Chondrocyte (in vitro differentiated cells): ENCODE data around the gene PAX5. TPM values are rescaled to one million over a fixed set of nuclear protein-coding genes. Genes with fewer than 3 reads are reported as not detected.

ENCODE experiments used
- DNase-seq: peaks from one replicate; pipeline ENCODE4 v3.0.0; 2021; ENCODE audit warnings: mixed read lengths, low spot score
- H3K27ac Mint-ChIP-seq: one replicate; pipeline ENCODE4 v1.8.0; 2021; ENCODE audit warnings: mild to moderate bottlenecking, moderate library complexity, mixed read lengths; ENCODE audit not compliant: unreplicated experiment
- H3K27me3 Mint-ChIP-seq: 2 replicates; pipeline ENCODE4 v1.8.0; 2021; ENCODE audit warnings: low read depth, mixed read lengths
- H3K36me3 Mint-ChIP-seq: 2 replicates; pipeline ENCODE4 v1.8.0; 2021; ENCODE audit warnings: low read depth, mixed read lengths
- H3K4me1 Mint-ChIP-seq: 2 replicates; pipeline ENCODE4 v1.8.0; 2021; ENCODE audit warnings: low read depth, mild to moderate bottlenecking, mixed read lengths
- H3K4me3 Mint-ChIP-seq: one replicate; pipeline ENCODE4 v1.8.0; 2021; ENCODE audit warnings: mild to moderate bottlenecking, moderate library complexity, mixed read lengths; ENCODE audit not compliant: unreplicated experiment
- H3K9me3 Mint-ChIP-seq: 2 replicates; pipeline ENCODE4 v1.8.0; 2021; ENCODE audit warnings: low read depth, mixed read lengths
- CTCF ChIP-seq: fragments of 200-600 bp; sonication (generic); IDR thresholded peaks from 2 replicates; pipeline ENCODE4 v1.5.0; 2021; ENCODE audit warnings: antibody characterized with exemption, mild to moderate bottlenecking, moderate library complexity
- total RNA-seq: library from RNA; stranded (reverse); gene quantifications from 3 replicates; pipeline ENCODE4 v1.2.1, GENCODE V29; 2021

Gene PAX5
- total RNA-seq, 1 donor from 2014 or later: not detected

- Mint-ChIP-seq H3K9me3 (peaks cover 6% of the 10 kb centered on the region), H3K4me3 (peak overlapping the region; percentile 51), H3K27ac (no peak overlapping the region), H3K4me1 (peaks cover 14% of the 10 kb centered on the region), H3K36me3 (peaks cover 10% of the 10 kb centered on the region), H3K27me3 (peaks cover 68% of the 10 kb centered on the region)
- DNase-seq: no peak
- no peak for TF ChIP-seq CTCF
Measured at GRCh38 chr9:36985769-36986467, 48.1 kb downstream of the PAX5 start.

GRCh38 chr9:36985061-36985768 is 48.9 kb downstream of the PAX5 start:
- Mint-ChIP-seq H3K36me3 (peaks cover 7% of the 10 kb centered on the region), H3K9me3 (peaks cover 2% of the 10 kb centered on the region), H3K4me1 (peaks cover 14% of the 10 kb centered on the region), H3K4me3 (peak overlapping the region; percentile 51), H3K27ac (no peak overlapping the region), H3K27me3 (peaks cover 69% of the 10 kb centered on the region)
- no peak for TF ChIP-seq CTCF
- no peak for DNase-seq

GRCh38 chr9:36980148-36980974 is 53.7 kb downstream of the PAX5 start:
- Mint-ChIP-seq H3K4me3 (no peak overlapping the region), H3K27ac (no peak overlapping the region), H3K4me1 (peaks cover 3% of the 10 kb centered on the region), H3K9me3 (no peaks in the 10 kb centered on the region), H3K36me3 (peaks cover 1% of the 10 kb centered on the region), H3K27me3 (peaks cover 68% of the 10 kb centered on the region)
- TF ChIP-seq CTCF: peak; percentile 33
- DNase-seq: no peak

- no peak overlapping the region for H3K27ac Mint-ChIP-seq
- no peak for TF ChIP-seq CTCF
- no peaks in the 10 kb centered on the region for H3K36me3 Mint-ChIP-seq
- no peaks in the 10 kb centered on the region for H3K4me1 Mint-ChIP-seq
- no peak overlapping the region for H3K4me3 Mint-ChIP-seq
- H3K9me3 Mint-ChIP-seq: no peaks in the 10 kb centered on the region
- peaks cover 48% of the 10 kb centered on the region for H3K27me3 Mint-ChIP-seq
- DNase-seq: no peak
Measured at GRCh38 chr9:36976371-36977030, 57.6 kb downstream of the PAX5 start.

- no peak overlapping the region for H3K27ac Mint-ChIP-seq
- H3K27me3 Mint-ChIP-seq: peaks cover 47% of the 10 kb centered on the region
- no peak overlapping the region for H3K4me3 Mint-ChIP-seq
- no peaks in the 10 kb centered on the region for H3K9me3 Mint-ChIP-seq
- no peaks in the 10 kb centered on the region for H3K36me3 Mint-ChIP-seq
- H3K4me1 Mint-ChIP-seq: no peaks in the 10 kb centered on the region
- TF ChIP-seq CTCF: peak; percentile 27
- DNase-seq: no peak
Measured at GRCh38 chr9:36974731-36975130, 59.3 kb downstream of the PAX5 start.
